Ascending aorta (tissue), 2 donors: ENCODE data around the gene CACNA2D1. TPM values are rescaled to one million over a fixed set of nuclear protein-coding genes. Genes with fewer than 3 reads are reported as not detected.
"Not testable (repeated sequence)": the region's sequence is repeated elsewhere in the genome, so short reads cannot be mapped to it uniquely, and the experiment has no call there.

ENCODE experiments used
- DNase-seq, 2 donors: peaks; one replicate each; pipeline ENCODE4 v3.0.0-alpha.2; 2019; ENCODE audit warnings: low spot score in 2 of 2
- H3K27ac ChIP-seq, 2 donors: fragments of 200-600 bp; sonication (generic); one replicate each; pipeline ENCODE4 v1.5.1; 2016 to 2017; ENCODE audit warnings: mild to moderate bottlenecking in 1 of 2
- H3K27me3 ChIP-seq: fragments of 200-600 bp; sonication (generic); one replicate; pipeline ENCODE4 v1.5.1; 2017
- H3K36me3 ChIP-seq, 2 donors: fragments of 200-600 bp; sonication (generic); one replicate each; pipeline ENCODE4 v1.5.1; 2016
- H3K4me1 ChIP-seq, 2 donors: fragments of 200-600 bp; sonication (generic); one replicate each; pipeline ENCODE4 v1.5.1; 2016 to 2017; ENCODE audit warnings: mild to moderate bottlenecking in 1 of 2
- H3K4me3 ChIP-seq, 2 donors: fragments of 200-600 bp; sonication (generic); one replicate each; pipeline ENCODE4 v1.5.1; 2016 to 2017; ENCODE audit warnings: mild to moderate bottlenecking in 1 of 2
- H3K9me3 ChIP-seq, 2 donors: fragments of 200-600 bp; sonication (generic); one replicate each; pipeline ENCODE4 v1.5.1; 2016
- CTCF ChIP-seq, 3 experiments: fragments of 200-600 bp in 2 of 3; fragments of 450-650 bp in 1 of 3; sonication (generic) in 2 of 3; IDR thresholded peaks; one replicate each; pipeline ENCODE4 v1.5.1; 2016 to 2019; ENCODE audit warnings: antibody characterized with exemption in 3 of 3, mild to moderate bottlenecking in 1 of 3, moderate library complexity in 1 of 3
- intact Hi-C: fragments of 100-400 bp; cut with DNase I; formaldehyde crosslinking; loops from one replicate; pipeline ENCODE4 v1.15.1; 2023
- total RNA-seq: library from RNA; depleted of rRNA; stranded (reverse); fragments of >200 nt; gene quantifications from one replicate; pipeline ENCODE4 v1.1.0, GENCODE V29; 2016

The CACNA2D1 gene
- total RNA-seq, 1 donor from 2014 or later, result 17.3 TPM

DNA sequence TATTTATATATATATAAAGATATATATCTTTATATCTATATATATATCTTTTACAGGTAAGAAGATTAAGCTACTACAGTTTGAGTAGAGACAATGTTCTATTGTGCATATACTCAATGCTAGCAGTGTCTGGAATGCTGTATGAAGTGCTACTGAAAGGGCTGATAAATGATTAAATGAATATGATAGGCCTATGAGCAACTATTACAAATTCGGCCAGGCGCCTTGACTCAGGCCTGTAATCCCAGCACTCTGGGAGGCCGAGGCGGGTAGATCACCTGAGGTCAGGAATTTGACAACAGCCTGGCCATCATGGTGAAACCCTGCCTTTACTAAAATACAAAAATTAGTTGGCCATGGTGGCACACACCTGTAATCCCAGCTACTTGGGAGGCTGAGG is 297.1 kb downstream of the CACNA2D1 start:
- intact Hi-C loops, result no loop called here
- H3K4me1 ChIP-seq, result no peaks in the 10 kb centered on the region

GRCh38 chr7:82142263-82142864 is 301.2 kb downstream of the CACNA2D1 start:
- H3K4me1 ChIP-seq, result no peaks in the 10 kb centered on the region
- TF ChIP-seq CTCF (IDR thresholded peaks at IDR 0.05), result no peak
- no peak overlapping the region for H3K4me3 ChIP-seq
- H3K36me3 ChIP-seq, result no peaks in the 10 kb centered on the region
- no peak overlapping the region for H3K27ac ChIP-seq
- intact Hi-C loops, result no loop called here
- H3K9me3 ChIP-seq, result no peaks in the 10 kb centered on the region
- no peaks in the 10 kb centered on the region for H3K27me3 ChIP-seq
- DNase-seq, result no peak

More for the DNA sequence above, 297.1 kb downstream of the CACNA2D1 start:
- no peaks in the 10 kb centered on the region for H3K9me3 ChIP-seq
- no peak for TF ChIP-seq CTCF (IDR thresholded peaks at IDR 0.05)
- H3K27me3 ChIP-seq, result no peaks in the 10 kb centered on the region
- no peak overlapping the region for H3K4me3 ChIP-seq
- DNase-seq, result no peak
- no peak overlapping the region for H3K27ac ChIP-seq
- no peaks in the 10 kb centered on the region for H3K36me3 ChIP-seq

- no peaks in the 10 kb centered on the region for H3K4me1 ChIP-seq
- no peaks in the 10 kb centered on the region for H3K36me3 ChIP-seq
- no peak overlapping the region for H3K27ac ChIP-seq
- H3K4me3 ChIP-seq, result no peak overlapping the region
- no peak for DNase-seq
- no peaks in the 10 kb centered on the region for H3K27me3 ChIP-seq
- TF ChIP-seq CTCF (IDR thresholded peaks at IDR 0.05), result no peak
- no peaks in the 10 kb centered on the region for H3K9me3 ChIP-seq
- intact Hi-C loops, result no loop called here
These were observed 302.1 kb downstream of the CACNA2D1 start for GRCh38 chr7:82141427-82141826.

DNA sequence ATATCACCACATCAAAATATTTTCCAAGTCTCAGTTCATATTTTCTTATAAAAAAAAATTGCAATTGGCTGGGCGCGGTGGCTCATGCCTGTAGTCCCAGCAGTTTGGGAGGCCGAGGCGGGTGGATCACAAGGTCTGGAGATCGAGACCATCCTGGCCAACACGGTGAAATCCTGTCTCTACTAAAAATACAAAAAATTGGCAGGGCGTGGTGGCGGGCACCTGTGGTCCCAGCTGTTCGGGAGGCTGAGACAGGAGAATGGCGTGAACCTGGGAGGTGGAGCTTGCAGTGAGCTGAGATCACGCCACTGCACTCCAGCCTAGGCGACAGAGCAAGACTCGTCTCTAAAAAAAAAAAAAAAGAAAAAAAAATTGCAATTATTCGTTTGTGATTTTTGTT is 303.0 kb downstream of the CACNA2D1 start:
- H3K4me3 ChIP-seq, intact Hi-C loops, H3K36me3 ChIP-seq: not testable (repeated sequence)

GRCh38 chr7:82131215-82131614 is 312.4 kb downstream of the CACNA2D1 start:
- no peak for DNase-seq
- Histone ChIP-seq H3K36me3 (peaks cover 0 to 2% of the 10 kb centered on the region in 2 donors), H3K9me3 (no peaks in the 10 kb centered on the region), H3K4me1 (no peaks in the 10 kb centered on the region), H3K27ac (no peak overlapping the region), H3K4me3 (no peak overlapping the region), H3K27me3 (no peaks in the 10 kb centered on the region)
- intact Hi-C loops, result no loop called here
- TF ChIP-seq CTCF (IDR thresholded peaks at IDR 0.05), result no peak

More for the DNA sequence above, 303.0 kb downstream of the CACNA2D1 start:
- not testable (repeated sequence) for H3K4me1 ChIP-seq, H3K9me3 ChIP-seq, H3K27me3 ChIP-seq, DNase-seq, H3K27ac ChIP-seq

GRCh38 chr7:82129091-82129490 is 314.5 kb downstream of the CACNA2D1 start:
- TF ChIP-seq CTCF (IDR thresholded peaks at IDR 0.05), result no peak
- Histone ChIP-seq H3K4me3 (no peak overlapping the region), H3K27ac (no peak overlapping the region), H3K9me3 (peaks cover 0 to 6% of the 10 kb centered on the region in 2 donors), H3K36me3 (no peaks in the 10 kb centered on the region), H3K27me3 (no peaks in the 10 kb centered on the region), H3K4me1 (no peaks in the 10 kb centered on the region)
- intact Hi-C loops, result no loop called here
- DNase-seq, result no peak
